OCI-LY1 (cell line): ENCODE results near the gene SLC7A4.
"Not testable (repeated sequence)": the region's sequence is repeated elsewhere in the genome, so short reads cannot be mapped to it uniquely, and the experiment has no call there.

Experiments
- EZH2 ChIP-seq: fragments of 200-600 bp; sonication (generic), shearing (Covaris generic); IDR thresholded peaks from 2 replicates; pipeline ENCODE4 v1.8.0; 2017; ENCODE audit warnings: borderline replicate concordance, mixed run types, mild to moderate bottlenecking, antibody characterized with exemption, low read length, moderate library complexity, mixed read lengths
- TF ChIP-seq, protein P1 (sequence below): fragments of 200-600 bp; sonication (generic), shearing (Covaris generic); IDR thresholded peaks from 2 replicates; pipeline ENCODE4 v1.5.1; 2017; ENCODE audit warnings: mild to moderate bottlenecking, antibody characterized with exemption, low read length, moderate library complexity, mixed read lengths

DNA sequence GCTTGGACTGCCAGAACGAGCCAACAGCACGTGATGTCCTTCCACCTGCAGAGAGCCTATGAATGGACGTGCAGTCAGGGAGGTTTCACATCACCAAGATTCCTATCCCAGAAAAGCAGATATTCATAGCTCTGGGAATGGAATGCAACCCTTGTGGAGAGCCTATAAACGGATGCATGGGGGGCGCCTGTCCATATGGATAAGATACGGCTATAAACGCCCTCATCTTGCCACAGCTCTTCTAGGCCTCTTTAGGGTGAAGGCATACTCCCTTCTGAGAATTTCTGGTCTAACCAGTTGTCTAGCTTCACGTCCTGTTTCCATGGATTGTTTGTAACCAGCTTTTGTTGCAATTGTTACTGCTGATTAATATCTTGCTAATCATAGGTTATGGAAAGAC is 39.4 kb upstream of the SLC7A4 start:
- TF ChIP-seq, protein P1, sequence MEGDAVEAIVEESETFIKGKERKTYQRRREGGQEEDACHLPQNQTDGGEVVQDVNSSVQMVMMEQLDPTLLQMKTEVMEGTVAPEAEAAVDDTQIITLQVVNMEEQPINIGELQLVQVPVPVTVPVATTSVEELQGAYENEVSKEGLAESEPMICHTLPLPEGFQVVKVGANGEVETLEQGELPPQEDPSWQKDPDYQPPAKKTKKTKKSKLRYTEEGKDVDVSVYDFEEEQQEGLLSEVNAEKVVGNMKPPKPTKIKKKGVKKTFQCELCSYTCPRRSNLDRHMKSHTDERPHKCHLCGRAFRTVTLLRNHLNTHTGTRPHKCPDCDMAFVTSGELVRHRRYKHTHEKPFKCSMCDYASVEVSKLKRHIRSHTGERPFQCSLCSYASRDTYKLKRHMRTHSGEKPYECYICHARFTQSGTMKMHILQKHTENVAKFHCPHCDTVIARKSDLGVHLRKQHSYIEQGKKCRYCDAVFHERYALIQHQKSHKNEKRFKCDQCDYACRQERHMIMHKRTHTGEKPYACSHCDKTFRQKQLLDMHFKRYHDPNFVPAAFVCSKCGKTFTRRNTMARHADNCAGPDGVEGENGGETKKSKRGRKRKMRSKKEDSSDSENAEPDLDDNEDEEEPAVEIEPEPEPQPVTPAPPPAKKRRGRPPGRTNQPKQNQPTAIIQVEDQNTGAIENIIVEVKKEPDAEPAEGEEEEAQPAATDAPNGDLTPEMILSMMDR = not testable (repeated sequence)
- not testable (repeated sequence) for TF ChIP-seq EZH2
